Measurements from ENCODE around the gene ACP6. TPM values are rescaled to one million over a fixed set of nuclear protein-coding genes. Genes with fewer than 3 reads are reported as not detected.

The ACP6 gene
- total RNA-seq, 4 donors from 2014 or later: 11.5 to 18.5 (median 14.2) TPM

- H3K4me3 ChIP-seq (ENCODE audit: low read depth, poor library complexity, severe bottlenecking): no peak overlapping the region
- WGBS, 2 donors: 45 to 71% methylated on average over 4 of the region's 4 CpGs
- intact Hi-C loops (cut with DNase I; ENCODE audit: low total_unique reads): no loop called here
- TF ChIP-seq CTCF (IDR thresholded peaks at IDR 0.05) (no peak), POLR2A (IDR thresholded peaks at IDR 0.05) (no peak)
- no peak for DNase-seq (ENCODE audit: low spot score in 2 of 2)
Observed at GRCh38 chr1:147676311-147677085, 6.2 kb upstream of the ACP6 start.

- no peak for DNase-seq (ENCODE audit: low spot score in 2 of 2)
- WGBS, 2 donors: 45 to 47% methylated on average over 2 of the region's 2 CpGs
- TF ChIP-seq CTCF (IDR thresholded peaks at IDR 0.05) (no peak), POLR2A (IDR thresholded peaks at IDR 0.05) (no peak)
- no peak overlapping the region for H3K4me3 ChIP-seq (ENCODE audit: low read depth, poor library complexity, severe bottlenecking)
- intact Hi-C loops (cut with DNase I; ENCODE audit: low total_unique reads): no loop called here
Observed at GRCh38 chr1:147673816-147674215, 3.5 kb upstream of the ACP6 start.

DNA sequence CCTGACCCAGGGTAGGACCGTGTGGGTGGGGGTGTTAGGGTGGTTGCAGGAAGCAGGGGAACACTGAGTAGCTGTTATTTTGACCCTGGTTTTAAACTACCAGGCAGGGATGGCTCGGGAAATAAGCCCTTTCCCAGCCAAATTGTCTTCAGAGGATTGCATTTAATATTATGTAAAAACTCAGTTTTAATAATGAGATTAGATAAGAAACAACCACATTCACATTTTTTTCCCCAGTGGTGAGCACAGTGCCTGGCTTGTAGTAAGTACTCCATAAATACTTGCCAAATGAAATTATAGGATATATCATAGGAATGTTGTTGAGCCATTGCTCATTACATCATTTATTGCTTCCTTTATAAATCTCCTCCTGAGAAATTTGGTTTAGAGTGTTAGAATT is 3.1 kb upstream of the ACP6 start:
- WGBS, 2 donors: 56 to 64% methylated on average over 2 of the region's 2 CpGs
- no peak overlapping the region for H3K4me3 ChIP-seq (ENCODE audit: low read depth, poor library complexity, severe bottlenecking)
- DNase-seq (ENCODE audit: low spot score in 2 of 2): no peak
- intact Hi-C loops (cut with DNase I; ENCODE audit: low total_unique reads): no loop called here
- TF ChIP-seq CTCF (IDR thresholded peaks at IDR 0.05) (no peak), POLR2A (IDR thresholded peaks at IDR 0.05) (no peak)

DNA sequence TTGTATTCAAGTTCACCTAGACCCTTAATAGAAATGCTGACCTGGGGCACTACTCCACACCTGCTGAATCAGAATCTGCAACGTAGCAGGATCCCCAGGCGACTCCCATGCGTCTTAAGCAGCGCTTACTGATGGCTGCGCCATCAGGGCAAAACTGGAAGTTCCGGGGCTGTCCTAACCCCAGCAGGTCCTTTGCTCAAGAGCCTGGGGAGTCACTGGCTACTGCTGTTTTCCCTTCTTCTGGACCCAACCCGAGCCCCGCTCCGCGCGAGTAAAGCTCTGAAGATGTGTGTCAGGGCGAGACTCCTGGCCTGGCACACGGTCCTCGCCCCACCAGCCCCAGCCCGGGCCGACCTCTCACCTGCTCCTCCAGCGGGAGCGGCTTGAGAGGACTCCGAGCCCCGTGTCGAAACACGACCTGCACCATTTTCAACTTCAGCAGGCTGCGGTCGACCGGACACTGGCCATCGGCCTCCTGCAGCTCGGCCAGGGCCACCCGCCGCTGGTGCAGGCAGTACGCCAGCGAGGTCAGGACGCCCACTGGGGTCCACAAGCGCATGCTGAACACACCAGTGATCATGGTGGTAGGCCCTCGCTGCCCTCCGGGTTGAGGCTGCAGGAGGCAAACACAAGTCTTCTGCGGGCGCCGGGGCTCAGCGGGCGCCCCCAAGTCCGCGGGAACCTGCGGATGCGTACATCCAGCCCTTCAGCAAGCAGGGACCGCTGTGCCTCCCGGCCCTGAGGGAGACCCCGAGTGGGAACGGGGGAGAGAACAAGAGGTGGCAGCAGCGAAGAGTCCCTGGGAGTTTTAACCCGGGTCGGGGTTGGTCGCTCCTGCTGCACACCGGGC is 630 bp downstream of the ACP6 start:
- H3K4me3 ChIP-seq (ENCODE audit: low read depth, poor library complexity, severe bottlenecking): peak overlapping the region; percentile 57
- intact Hi-C loops (cut with DNase I; ENCODE audit: low total_unique reads): no loop called here
- 0 to 1% methylated on average over 25 to 47 of the region's 53 CpGs for WGBS, 2 donors
- TF ChIP-seq CTCF (IDR thresholded peaks at IDR 0.05) (no peak), POLR2A (IDR thresholded peaks at IDR 0.05) (no peak)
- peak; percentile 21 to 87 for DNase-seq (ENCODE audit: low spot score in 2 of 2)

DNA sequence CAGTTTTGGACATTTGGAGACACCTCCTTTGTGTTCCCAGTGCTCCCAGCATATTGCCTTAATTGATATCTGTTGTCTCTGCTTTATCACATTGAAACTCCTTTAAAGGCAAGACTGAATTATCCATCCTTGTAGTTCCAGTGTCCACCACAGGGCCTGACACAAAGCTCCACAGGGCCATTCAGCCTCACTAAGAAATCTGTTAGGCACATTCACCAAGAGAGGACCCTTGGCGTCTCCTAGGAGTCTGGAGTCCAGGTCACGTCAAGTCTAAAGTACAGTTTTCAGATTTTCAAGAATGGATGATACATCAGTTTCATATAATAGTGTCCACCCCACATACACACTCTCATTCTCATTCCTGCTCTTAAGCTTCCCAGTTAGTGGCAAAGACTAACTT is 4.8 kb downstream of the ACP6 start:
- 93 to 97% methylated on average over 2 of the region's 2 CpGs for WGBS, 2 donors
- intact Hi-C loops (cut with DNase I; ENCODE audit: low total_unique reads): no loop called here
- DNase-seq (ENCODE audit: low spot score in 2 of 2): no peak
- TF ChIP-seq CTCF (IDR thresholded peaks at IDR 0.05): no peak
- TF ChIP-seq POLR2A (IDR thresholded peaks at IDR 0.05): no peak
- no peak overlapping the region for H3K4me3 ChIP-seq (ENCODE audit: low read depth, poor library complexity, severe bottlenecking)
